Parathyroid adenoma (tissue), 2 donors: ENCODE data around the gene RAB20.

Experiments
- H2AFZ ChIP-seq: fragments of 300-600 bp; sonication (generic); one replicate; pipeline ENCODE4 v1.7.0; 2017; ENCODE audit warnings: antibody characterized with exemption, mild to moderate bottlenecking
- H3K27ac ChIP-seq: fragments of 300-600 bp; sonication (generic); one replicate; pipeline ENCODE4 v1.7.0; 2017
- H3K27me3 ChIP-seq: fragments of 300-600 bp; sonication (generic); one replicate; pipeline ENCODE4 v1.7.0; 2017; ENCODE audit warnings: low read length; ENCODE audit not compliant: control insufficient read depth, insufficient read depth
- H3K36me3 ChIP-seq: fragments of 300-600 bp; sonication (generic); one replicate; pipeline ENCODE4 v1.7.0; 2017; ENCODE audit warnings: low read length; ENCODE audit not compliant: control insufficient read depth, insufficient read depth
- H3K4me1 ChIP-seq: fragments of 300-600 bp; sonication (generic); one replicate; pipeline ENCODE4 v1.7.0; 2017; ENCODE audit warnings: control low read depth
- H3K4me2 ChIP-seq: fragments of 300-600 bp; sonication (generic); one replicate; pipeline ENCODE4 v1.7.0; 2017; ENCODE audit warnings: low read length
- H3K4me3 ChIP-seq: fragments of 300-600 bp; sonication (generic); one replicate; pipeline ENCODE4 v1.7.0; 2017; ENCODE audit warnings: low read depth, low read length
- H3K79me2 ChIP-seq: fragments of 300-600 bp; sonication (generic); one replicate; pipeline ENCODE4 v1.7.0; 2017; ENCODE audit warnings: control low read depth
- H3K9ac ChIP-seq: fragments of 300-600 bp; sonication (generic); one replicate; pipeline ENCODE4 v1.7.0; 2017; ENCODE audit warnings: mild to moderate bottlenecking
- H3K9me3 ChIP-seq: fragments of 300-600 bp; sonication (generic); one replicate; pipeline ENCODE4 v1.7.0; 2017; ENCODE audit warnings: low read length; ENCODE audit not compliant: control insufficient read depth
- TF ChIP-seq, protein P1 (sequence below): fragments of 300-600 bp; sonication (generic); IDR thresholded peaks from one replicate; pipeline ENCODE4 v1.7.0; 2017; ENCODE audit warnings: antibody characterized with exemption, mild to moderate bottlenecking
- donor health status: primary hyperparathyroidism.

RAB20 gene

DNA sequence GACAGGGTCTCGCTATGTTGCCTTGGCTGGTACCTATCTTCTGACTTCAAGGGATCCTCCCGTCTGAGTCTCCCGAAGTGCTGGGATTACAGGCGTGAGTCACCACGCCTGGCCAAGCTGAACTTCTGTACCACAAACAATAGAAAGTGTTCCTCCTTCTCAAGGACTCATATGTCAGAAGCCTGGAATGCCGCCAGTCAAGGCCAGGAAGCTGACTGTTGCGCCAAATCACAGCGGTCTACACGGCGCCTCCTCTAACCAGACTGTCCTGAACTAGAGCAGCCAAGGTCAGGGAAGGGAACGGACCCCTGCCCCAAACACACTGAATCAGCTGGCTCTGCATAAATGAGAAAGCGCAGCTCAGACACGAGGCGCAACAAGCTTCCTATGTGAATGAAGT is 14.6 kb downstream of the RAB20 start:
- H3K4me2 ChIP-seq, result no peak overlapping the region
- H3K36me3 ChIP-seq, result no peaks in the 10 kb centered on the region
- no peaks in the 10 kb centered on the region for H3K27me3 ChIP-seq
- peaks cover 4% of the 10 kb centered on the region for H3K4me1 ChIP-seq
- TF ChIP-seq, protein P1, sequence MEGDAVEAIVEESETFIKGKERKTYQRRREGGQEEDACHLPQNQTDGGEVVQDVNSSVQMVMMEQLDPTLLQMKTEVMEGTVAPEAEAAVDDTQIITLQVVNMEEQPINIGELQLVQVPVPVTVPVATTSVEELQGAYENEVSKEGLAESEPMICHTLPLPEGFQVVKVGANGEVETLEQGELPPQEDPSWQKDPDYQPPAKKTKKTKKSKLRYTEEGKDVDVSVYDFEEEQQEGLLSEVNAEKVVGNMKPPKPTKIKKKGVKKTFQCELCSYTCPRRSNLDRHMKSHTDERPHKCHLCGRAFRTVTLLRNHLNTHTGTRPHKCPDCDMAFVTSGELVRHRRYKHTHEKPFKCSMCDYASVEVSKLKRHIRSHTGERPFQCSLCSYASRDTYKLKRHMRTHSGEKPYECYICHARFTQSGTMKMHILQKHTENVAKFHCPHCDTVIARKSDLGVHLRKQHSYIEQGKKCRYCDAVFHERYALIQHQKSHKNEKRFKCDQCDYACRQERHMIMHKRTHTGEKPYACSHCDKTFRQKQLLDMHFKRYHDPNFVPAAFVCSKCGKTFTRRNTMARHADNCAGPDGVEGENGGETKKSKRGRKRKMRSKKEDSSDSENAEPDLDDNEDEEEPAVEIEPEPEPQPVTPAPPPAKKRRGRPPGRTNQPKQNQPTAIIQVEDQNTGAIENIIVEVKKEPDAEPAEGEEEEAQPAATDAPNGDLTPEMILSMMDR, result no peak
- H3K9me3 ChIP-seq, result no peaks in the 10 kb centered on the region
- no peak overlapping the region for H2AFZ ChIP-seq
- H3K79me2 ChIP-seq, result no peaks in the 10 kb centered on the region
- H3K9ac ChIP-seq, result no peak overlapping the region
- H3K27ac ChIP-seq, result no peak overlapping the region
- H3K4me3 ChIP-seq, result no peak overlapping the region

DNA sequence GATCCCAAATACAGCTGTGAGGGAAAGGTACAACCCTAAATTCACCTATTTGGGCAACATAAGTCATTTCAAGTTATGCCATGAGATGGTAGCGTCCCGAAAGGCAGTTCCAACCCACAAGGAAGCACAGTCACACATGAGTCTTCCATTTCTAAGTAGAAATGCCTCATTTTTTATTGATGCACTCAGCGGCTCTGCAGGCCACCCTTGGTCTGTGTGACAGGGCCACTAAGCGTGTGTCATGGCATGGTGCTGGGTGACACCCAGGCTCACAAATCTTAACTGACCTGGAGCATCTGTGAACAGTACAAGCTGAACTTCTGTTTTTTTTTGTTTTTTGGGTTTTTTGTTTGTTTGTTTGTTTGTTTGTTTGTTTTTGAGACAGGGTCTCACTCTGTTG is 15.1 kb downstream of the RAB20 start:
- H3K79me2 ChIP-seq, result no peaks in the 10 kb centered on the region
- H3K9ac ChIP-seq, result no peak overlapping the region
- no peak overlapping the region for H3K27ac ChIP-seq
- H3K27me3 ChIP-seq, result no peaks in the 10 kb centered on the region
- no peaks in the 10 kb centered on the region for H3K36me3 ChIP-seq
- H3K4me2 ChIP-seq, result no peak overlapping the region
- peaks cover 4% of the 10 kb centered on the region for H3K4me1 ChIP-seq
- H3K9me3 ChIP-seq, result no peaks in the 10 kb centered on the region
- no peak overlapping the region for H2AFZ ChIP-seq
- H3K4me3 ChIP-seq, result no peak overlapping the region
- TF ChIP-seq, protein P1, result no peak

DNA sequence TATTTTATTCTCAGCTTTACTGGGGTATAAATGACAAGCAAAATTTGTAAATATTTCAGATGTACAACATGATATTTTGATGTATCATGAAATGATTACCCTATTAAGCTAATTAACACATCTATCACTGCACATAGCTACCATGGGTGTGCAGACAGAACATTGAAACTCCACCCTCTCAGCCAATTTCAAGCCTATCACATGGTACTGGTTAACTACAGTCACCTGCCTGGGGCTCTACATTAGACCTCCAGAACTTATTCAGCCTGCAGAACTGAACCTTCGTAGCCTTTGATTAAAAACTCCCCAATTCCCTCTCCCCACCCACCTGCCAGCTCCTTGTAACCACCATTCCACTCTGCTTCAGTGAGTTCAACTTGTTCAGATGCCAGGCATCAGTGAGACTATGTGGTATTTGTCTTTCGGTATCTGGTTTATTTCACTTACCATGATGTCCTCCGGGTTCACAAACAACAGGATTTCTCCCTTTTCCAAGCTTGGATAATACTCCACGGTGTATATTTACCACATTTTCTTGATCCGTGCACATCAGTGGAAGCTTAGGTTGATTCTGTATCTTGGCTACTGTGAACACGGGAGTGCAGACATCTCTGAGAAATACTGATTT is 19.2 kb downstream of the RAB20 start:
- Histone ChIP-seq H3K4me1 (no peaks in the 10 kb centered on the region), H3K9ac (no peak overlapping the region)
- TF ChIP-seq, protein P1, result no peak

DNA sequence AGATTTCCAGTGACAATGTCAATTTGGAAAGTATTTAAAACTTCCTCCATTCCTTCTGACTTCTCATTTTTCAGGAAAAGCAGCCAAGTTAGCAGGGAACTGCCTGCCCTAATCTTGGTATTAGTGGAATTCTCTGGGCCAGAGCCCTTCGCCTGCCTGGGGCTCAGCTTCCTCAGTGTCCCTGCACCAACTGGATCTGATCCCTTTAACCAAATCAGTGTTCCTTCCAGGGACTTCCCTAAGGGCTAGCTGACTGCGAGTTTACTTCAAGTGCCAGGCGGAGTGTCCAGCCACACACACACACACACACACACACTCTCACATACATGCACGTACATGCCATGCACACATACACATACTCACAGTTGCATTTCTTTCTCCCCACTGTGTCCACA is 20.0 kb downstream of the RAB20 start:
- Histone ChIP-seq H3K4me3 (no peak overlapping the region), H3K9me3 (no peaks in the 10 kb centered on the region), H2AFZ (no peak overlapping the region), H3K4me1 (no peaks in the 10 kb centered on the region), H3K9ac (no peak overlapping the region), H3K27ac (no peak overlapping the region), H3K36me3 (no peaks in the 10 kb centered on the region), H3K79me2 (no peaks in the 10 kb centered on the region), H3K27me3 (no peaks in the 10 kb centered on the region), H3K4me2 (no peak overlapping the region)
- TF ChIP-seq, protein P1, result no peak

More for the DNA sequence above, 19.2 kb downstream of the RAB20 start:
- Histone ChIP-seq H3K4me2 (no peak overlapping the region), H3K79me2 (no peaks in the 10 kb centered on the region), H3K9me3 (no peaks in the 10 kb centered on the region), H3K27me3 (no peaks in the 10 kb centered on the region), H2AFZ (no peak overlapping the region), H3K27ac (no peak overlapping the region), H3K36me3 (no peaks in the 10 kb centered on the region), H3K4me3 (no peak overlapping the region)

DNA sequence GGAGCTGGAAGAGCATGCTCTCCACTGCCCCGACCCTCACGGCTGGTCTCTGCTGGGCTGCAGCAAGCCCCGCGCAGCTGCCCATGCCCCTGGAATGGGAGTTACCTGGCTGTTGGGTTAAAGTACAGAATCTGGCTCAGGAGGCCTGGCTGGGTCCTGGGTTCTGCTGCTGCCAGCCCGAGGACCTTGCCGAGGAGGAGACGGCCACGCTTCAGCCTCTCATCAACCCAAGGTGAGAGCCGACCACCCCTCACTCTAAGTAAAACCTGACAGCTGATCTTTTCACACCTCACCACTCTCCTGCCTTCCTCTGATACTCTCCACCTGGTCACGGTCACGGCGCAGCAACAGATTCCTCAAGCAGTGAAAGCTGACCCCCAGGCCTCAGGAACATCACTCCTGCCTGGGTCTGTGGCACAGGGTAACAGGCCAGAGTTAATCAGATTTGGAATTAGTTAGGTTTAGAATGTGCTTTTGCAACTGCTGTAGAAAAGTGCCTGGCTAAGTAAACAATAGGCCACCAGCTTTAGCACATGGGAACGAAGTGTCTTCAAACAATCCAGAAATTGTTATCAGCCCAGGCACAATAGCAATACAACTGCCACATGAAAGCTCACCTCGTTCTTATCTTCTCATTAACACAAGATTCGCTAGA is 20.5 kb downstream of the RAB20 start:
- TF ChIP-seq, protein P1, result no peak
- no peaks in the 10 kb centered on the region for H3K9me3 ChIP-seq
- H3K27me3 ChIP-seq, result no peaks in the 10 kb centered on the region
- no peak overlapping the region for H2AFZ ChIP-seq
- no peak overlapping the region for H3K4me2 ChIP-seq
- no peak overlapping the region for H3K9ac ChIP-seq
- H3K4me1 ChIP-seq, result no peaks in the 10 kb centered on the region
- H3K79me2 ChIP-seq, result no peaks in the 10 kb centered on the region
- no peaks in the 10 kb centered on the region for H3K36me3 ChIP-seq
- no peak overlapping the region for H3K4me3 ChIP-seq
- no peak overlapping the region for H3K27ac ChIP-seq
